GM18907 (cell line): ENCODE measurements around the gene CIITA.
A peak's percentile ranks its signal among the peaks of the same experiment; 100 is the strongest.

Source experiments
- ATAC-seq: cut with Tn5 transposase; IDR thresholded peaks from one replicate; pipeline ENCODE4 v1.9.1; 2021; ENCODE audit warnings: mild to moderate bottlenecking, moderate library complexity; ENCODE audit not compliant: unreplicated experiment

Gene CIITA

GRCh38 chr16:10878644-10879501, 1.9 kb downstream of the CIITA start:
- ATAC-seq: no peak

DNA sequence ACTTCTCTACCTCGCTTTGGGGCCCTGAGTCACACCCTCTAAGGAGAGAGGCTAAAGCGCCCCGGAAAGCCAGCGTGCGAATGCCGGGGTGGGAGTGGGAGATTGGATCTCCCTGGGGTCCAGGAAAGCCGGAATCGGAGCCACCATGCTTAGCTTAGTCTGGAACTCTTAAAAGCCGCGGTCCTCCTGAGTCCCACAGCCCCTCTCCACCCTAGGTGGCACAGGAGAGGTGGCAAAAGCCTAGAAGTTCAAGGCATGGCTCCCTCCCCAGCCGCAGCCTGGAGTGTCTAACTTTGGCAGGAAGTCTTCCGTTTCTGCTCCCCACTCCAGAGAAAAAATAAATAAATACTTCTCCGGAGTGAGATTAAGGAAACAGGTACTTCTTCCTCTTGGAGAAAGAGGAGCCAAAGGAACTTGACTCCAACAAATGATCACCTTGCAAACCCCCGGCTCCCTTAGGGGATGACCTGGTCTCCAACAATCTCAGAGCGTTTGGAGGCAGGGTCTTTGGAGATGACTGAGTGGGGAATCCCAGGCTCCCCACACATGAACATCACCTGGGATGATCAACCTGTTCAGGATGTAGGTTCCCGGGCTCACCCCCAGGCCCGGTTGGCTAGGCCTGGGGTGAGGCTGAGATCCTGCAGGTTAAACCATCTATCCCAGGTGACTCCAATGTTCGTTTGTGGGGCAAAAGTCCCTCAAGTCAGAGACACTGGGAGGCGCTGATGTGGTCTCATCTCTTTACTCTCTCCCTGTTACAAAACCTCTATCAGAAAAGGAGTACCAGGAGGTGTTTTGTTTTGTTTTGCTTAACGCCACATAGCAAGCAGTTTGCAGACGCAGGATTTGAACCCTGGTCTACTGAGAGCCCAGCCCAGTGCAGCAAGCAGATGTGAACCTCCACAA, 2.9 kb downstream of the CIITA start:
- ATAC-seq: no peak

GRCh38 chr16:10880594-10881452, 3.8 kb downstream of the CIITA start:
- ATAC-seq: no peak

DNA sequence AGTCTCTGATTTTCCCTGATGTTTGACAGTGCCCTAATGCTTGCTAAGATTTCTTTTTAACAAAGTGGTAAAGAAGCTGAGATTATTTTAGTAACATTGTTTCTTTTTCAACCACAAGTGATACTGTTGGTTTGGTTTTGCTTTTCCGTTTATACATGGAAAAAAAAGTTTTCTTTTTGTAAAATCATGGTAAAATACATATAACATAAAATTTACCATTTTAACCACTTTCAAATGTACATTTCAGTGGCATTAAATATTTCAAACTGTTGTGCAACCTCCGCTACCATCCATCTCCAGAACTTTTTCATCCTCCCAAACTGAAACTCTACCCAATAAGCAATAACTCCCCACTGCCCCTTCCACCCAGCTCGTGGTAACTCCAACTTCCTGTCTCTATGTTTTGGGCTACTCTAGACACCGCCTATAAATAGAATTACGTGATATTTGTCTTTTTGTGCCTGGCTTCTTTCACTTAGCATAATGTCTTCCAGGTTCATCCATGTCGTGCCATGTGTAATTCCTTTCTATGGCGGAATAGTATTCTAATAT, 4.6 kb downstream of the CIITA start:
- no peak for ATAC-seq

DNA sequence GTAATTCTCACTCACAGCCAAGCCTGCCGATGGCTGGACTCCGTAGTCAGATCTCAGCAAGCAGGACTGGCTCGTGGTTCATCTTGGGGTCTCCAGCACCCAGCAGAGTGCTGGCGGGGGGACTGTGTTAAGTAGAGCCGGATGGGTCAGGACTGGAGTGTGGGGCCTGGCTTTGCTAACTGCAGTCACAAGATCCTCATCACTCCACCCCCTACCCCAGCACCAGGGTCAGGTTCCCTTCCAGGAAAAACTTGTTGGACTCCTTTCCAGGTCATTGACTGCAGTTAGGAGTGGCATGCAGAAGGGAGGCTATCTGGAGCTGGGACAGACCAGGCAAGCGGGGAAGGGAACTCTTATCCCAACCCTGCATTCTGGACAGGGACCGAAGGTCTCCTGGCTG, 6.0 kb downstream of the CIITA start:
- no peak for ATAC-seq

DNA sequence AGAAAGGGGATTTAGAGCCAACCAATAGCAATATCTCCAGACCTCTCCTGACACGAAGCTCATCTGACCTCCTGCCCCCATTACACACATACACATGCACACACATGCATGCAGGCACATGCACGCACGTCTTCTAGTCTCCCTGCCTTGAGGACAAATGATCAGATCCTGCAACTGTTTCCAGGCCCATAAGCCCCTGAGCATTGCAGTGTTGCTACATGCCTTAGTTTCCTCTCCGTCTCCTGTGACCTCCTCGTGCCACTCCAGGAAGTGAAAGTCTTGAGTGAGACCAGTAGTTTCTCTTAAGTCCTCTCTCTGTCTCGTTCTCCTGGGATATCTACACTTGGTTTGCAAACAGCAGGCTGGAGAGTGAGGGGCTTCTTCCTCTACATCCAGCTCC, 8.2 kb downstream of the CIITA start:
- ATAC-seq: no peak

DNA sequence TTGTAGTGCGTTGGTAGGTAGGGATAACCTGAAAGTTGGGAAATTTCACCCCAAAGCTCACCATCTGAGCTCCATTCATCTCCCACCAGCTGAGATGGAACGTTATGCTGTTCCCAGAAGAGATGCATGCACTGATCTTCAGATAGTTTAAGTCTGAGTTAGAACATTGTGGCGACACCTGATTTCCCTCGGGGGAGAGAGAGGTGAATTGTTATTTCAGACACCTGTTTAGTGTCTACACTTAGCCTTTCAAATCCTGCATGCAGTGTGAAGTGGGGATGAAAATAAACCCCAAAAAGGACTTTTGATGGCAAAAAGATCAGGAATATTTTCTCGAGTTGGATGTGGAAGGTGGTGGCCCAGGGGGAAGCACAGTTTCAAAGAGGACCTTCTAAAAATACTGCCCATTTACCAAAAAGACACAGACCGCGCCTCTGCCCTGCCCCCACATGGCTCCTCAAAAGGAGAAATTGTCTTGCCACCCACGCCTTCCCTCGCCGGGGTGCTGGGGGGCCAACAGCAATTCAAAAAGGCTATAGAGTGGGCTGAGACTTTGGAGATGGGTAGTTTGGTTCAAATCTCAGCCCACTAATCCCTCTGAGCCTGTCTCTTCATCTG, 11.4 kb downstream of the CIITA start:
- ATAC-seq: no peak

- ATAC-seq: no peak
Observed at GRCh38 chr16:10889855-10890254, 12.9 kb downstream of the CIITA start.

DNA sequence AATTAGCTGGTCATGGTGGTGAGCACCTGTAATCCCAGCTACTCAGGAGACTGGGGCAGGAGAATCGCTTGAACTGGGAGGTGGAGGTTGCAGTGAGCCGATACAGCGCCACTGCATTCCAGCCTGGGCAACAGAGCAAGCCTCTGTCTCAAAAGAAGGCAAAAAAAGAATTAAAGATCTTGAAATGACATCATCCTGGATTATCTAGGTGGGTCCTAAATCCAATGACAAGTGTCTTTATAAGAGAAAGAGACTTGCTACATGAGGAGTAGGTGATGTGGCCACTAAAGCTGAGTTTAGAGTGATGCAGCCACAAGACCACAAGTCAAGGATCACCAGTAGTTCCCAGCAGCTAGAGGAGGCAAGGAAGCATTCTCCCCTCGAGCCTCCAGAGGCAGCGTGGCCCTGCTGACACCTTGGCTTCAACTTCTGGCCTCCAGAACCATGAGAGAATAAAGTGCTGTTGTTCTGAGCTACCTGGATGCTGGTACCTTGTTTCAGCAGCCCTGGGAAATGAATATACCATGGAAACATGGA, 15.8 kb downstream of the CIITA start:
- no peak for ATAC-seq

GRCh38 chr16:10895053-10895946, 18.3 kb downstream of the CIITA start:
- ATAC-seq: no peak

DNA sequence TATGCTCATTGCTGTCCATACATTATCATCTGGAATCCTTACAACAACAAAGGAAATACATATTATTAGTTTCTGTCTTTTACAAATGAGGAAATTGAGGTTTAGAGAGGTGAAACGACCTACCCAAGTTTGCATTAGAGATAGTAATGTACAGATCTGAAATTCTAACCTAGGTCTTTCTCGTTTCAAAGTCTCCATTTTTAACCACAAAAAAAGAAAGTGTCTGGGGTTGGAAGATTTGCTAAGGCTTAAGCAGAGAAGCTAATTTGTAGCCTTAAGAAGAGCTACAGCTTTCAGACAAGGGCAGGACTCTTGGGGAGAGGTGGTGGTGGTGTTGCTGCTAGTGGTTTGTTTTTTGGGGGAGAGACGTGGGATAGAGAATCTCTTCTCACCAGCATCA, 19.2 kb downstream of the CIITA start:
- no peak for ATAC-seq

DNA sequence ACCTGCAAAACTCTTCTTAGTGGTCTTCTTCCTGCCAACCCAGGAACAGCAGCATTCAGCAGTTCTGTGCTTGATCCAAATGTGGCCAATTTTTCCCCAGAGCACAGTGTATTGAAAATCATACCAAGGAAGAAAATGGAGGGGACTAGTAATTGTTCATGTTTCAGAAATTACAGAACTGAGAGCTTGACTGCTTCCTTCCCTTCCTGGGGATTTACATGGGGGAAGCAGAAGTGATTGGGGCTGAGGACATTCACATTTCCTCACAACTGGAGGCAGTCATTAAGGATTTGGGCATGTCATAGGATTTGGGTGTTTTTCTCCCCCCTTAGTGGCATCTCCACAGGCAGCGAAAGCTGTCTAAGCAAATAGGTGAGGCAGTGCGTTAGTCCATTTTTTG, 19.7 kb downstream of the CIITA start:
- ATAC-seq: no peak

GRCh38 chr16:10897134-10897533, 20.1 kb downstream of the CIITA start:
- ATAC-seq: peak; percentile 63

- no peak for ATAC-seq
Observed at GRCh38 chr16:10902999-10903398, 26.0 kb downstream of the CIITA start.

- no peak for ATAC-seq
Observed at GRCh38 chr16:10906482-10906881, 29.5 kb downstream of the CIITA start.

GRCh38 chr16:10906914-10907756, 30.1 kb downstream of the CIITA start:
- ATAC-seq: no peak

DNA sequence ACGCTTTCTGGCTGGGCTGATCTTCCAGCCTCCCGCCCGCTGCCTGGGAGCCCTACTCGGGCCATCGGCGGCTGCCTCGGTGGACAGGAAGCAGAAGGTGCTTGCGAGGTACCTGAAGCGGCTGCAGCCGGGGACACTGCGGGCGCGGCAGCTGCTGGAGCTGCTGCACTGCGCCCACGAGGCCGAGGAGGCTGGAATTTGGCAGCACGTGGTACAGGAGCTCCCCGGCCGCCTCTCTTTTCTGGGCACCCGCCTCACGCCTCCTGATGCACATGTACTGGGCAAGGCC, 30.7 kb downstream of the CIITA start:
- ATAC-seq: no peak

- no peak for ATAC-seq
Observed at GRCh38 chr16:10911267-10911666, 34.3 kb downstream of the CIITA start.
